IPS-11a (cell line): ENCODE results near the gene NFIX.

Experiments used
- H3K4me3 ChIP-seq: one replicate; pipeline ENCODE4 v1.5.1; 2013; ENCODE audit warnings: low read depth, low read length, control low read depth

The NFIX gene

DNA sequence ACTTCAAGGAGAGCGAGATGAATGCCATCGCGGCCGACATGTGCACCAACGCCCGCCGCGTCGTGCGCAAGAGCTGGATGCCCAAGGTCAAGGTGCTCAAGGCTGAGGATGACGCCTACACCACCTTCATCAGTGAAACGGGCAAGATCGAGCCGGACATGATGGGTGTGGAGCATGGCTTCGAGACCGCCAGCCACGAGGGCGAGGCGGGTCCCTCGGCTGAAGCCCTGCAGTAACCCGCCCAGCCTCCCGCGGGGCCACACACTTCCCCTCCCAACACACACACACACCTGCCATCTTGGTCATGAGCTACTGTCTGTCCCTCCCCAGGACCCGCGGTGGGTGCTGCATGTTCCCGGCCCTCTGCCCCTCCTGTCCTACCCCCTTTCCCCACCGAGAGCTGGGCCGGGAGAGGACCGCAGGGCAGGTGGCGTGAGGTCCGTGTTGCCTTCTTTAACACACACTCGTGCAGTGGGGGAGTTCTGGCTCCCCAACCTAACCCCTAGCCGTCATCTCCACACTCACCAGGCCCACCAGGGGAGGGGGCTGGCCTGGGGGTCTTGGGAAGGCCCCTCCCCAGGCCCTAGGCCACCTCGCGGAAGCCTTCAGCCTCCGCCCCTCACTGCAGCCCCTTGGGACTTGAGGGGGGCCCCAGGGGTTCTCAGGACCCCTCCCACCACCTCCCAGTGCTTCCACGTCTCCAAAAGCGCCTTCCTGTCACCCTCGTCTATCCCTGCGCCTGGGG is 143.1 kb downstream of the NFIX start:
- no peak overlapping the region for H3K4me3 ChIP-seq

- no peak overlapping the region for H3K4me3 ChIP-seq
Observed at GRCh38 chr19:13138916-13139198, 143.6 kb downstream of the NFIX start.

DNA sequence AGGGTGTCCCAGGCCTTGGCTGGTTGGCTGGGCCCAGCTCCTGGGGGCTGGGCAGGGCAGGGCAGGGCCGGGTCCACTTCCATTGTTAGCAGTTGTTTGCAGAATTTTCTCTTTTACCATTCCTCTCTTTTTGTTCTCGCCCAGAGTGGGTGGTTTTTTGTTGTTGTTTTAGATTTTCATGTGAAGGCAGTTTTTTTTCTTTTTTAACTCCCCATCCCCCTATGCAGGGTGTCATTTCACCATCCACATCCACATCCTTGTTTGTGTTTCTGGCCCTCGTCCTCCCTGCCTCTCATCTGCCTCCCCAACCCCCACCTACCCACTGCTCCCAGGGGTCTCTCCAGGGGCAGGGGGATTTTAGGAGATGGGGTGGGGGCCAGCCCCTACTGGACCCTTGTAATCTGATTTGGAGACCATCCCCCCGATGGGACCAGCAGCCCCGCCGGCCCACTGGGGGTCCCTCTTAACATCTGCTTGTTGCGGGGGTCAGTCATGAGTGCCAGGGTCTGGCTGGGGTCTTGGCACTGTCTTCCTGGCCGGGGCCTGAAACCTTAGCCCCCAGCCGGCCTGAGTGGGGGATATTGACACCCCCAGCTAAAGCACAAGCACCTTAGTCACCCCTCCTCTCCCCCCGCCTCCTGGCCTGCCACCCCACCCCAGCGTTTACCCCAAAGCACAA is 144.5 kb downstream of the NFIX start:
- no peak overlapping the region for H3K4me3 ChIP-seq

- H3K4me3 ChIP-seq, result no peak overlapping the region
Observed at GRCh38 chr19:13146763-13147563, 151.7 kb downstream of the NFIX start.
